Caco-2 (cell line): ENCODE data around the gene PRRG4. TPM values are rescaled to one million over a fixed set of nuclear protein-coding genes. Genes with fewer than 3 reads are reported as not detected.

Experiments
- BruUV-seq: library from RNA; stranded (reverse); fragments of 400-500 nt; replicated peaks from 2 replicates; lab custom pipeline; 2021; lab: Mats Ljungman, UMichigan
- CTCF ChIA-PET: fragments of 300-600 bp; sonication (Branson Sonifier 250); formaldehyde crosslinking; loops from one replicate; lab custom pipeline; 2022; ENCODE audit warnings: antibody characterized with exemption; lab: Charles Lee
- POLR2A ChIA-PET: fragments of 300-600 bp; sonication (Branson Sonifier 250); formaldehyde crosslinking; loops from one replicate; lab custom pipeline; 2022; ENCODE audit warnings: antibody characterized with exemption; lab: Charles Lee
- DNase-seq, 2 experiments: peaks; one replicate each; pipeline versions ENCODE4 v3.0.0 to v3.0.0-alpha.2; 2020 to 2022
- H3K27me3 ChIP-seq: replicated peaks from 2 replicates; pipeline ENCODE4 v1.6.0; 2011; ENCODE audit warnings: low read length; ENCODE audit not compliant: control insufficient read depth, insufficient read depth
- H3K36me3 ChIP-seq: 2 replicates; pipeline ENCODE4 v1.5.1; 2011; ENCODE audit warnings: low read length; ENCODE audit not compliant: control insufficient read depth, insufficient read depth
- H3K4me1 ChIP-seq: fragments of 250-450 bp; sonication (Bioruptor Pico); 2 replicates; pipeline ENCODE4 v1.5.1; 2020; ENCODE audit warnings: mild to moderate bottlenecking
- H3K4me3 ChIP-seq: 2 replicates; pipeline ENCODE4 v1.5.1; 2011; ENCODE audit warnings: low read depth, mild to moderate bottlenecking, control low read depth, low read length
- H3K9me3 ChIP-seq: fragments of 250-450 bp; sonication (Bioruptor Pico); 2 replicates; pipeline ENCODE4 v1.5.1; 2020; ENCODE audit warnings: mild to moderate bottlenecking, moderate library complexity
- H3K27ac Mint-ChIP-seq: one replicate; pipeline ENCODE4 v1.8.0; 2022; ENCODE audit warnings: mixed read lengths; ENCODE audit not compliant: unreplicated experiment
- H3K27me3 Mint-ChIP-seq: one replicate; pipeline ENCODE4 v1.8.0; 2022; ENCODE audit warnings: mixed read lengths; ENCODE audit not compliant: insufficient read depth, unreplicated experiment
- H3K36me3 Mint-ChIP-seq: one replicate; pipeline ENCODE4 v1.8.0; 2022; ENCODE audit warnings: mild to moderate bottlenecking, mixed read lengths; ENCODE audit not compliant: insufficient read depth, unreplicated experiment
- H3K4me1 Mint-ChIP-seq: one replicate; pipeline ENCODE4 v1.8.0; 2022; ENCODE audit warnings: low read depth, mixed read lengths; ENCODE audit not compliant: unreplicated experiment
- H3K4me3 Mint-ChIP-seq: one replicate; pipeline ENCODE4 v1.8.0; 2022; ENCODE audit warnings: mild to moderate bottlenecking, moderate library complexity, mixed read lengths; ENCODE audit not compliant: unreplicated experiment
- H3K9me3 Mint-ChIP-seq: one replicate; pipeline ENCODE4 v1.8.0; 2022; ENCODE audit warnings: mixed read lengths; ENCODE audit not compliant: unreplicated experiment
- intact Hi-C: fragments of 100-400 bp; cut with micrococcal nuclease; formaldehyde crosslinking; loops from one replicate; pipeline ENCODE4 v1.10.0; 2022; ENCODE audit not compliant: unreplicated experiment
- total RNA-seq: library from RNA; stranded (reverse); gene quantifications from 2 replicates; pipeline ENCODE4 v1.2.3, GENCODE V29; 2022
- TF ChIP-seq, protein P1 (sequence below), 2 experiments: fragments of 200-600 bp in 1 of 2; IDR thresholded peaks; 1 replicate in 1 of 2; 2 replicates in 1 of 2; pipeline versions ENCODE4 v1.5.1 to v1.8.0; 2011 to 2022; ENCODE audit warnings: antibody characterized with exemption in 1 of 2, control low read depth in 1 of 2, inconsistent platforms in 1 of 2, low read depth in 1 of 2, low read length in 1 of 2, mild to moderate bottlenecking in 1 of 2, moderate library complexity in 1 of 2; ENCODE audit not compliant: insufficient read depth in 1 of 2, severe bottlenecking in 1 of 2, unreplicated experiment in 1 of 2

PRRG4 gene
- total RNA-seq, 1 experiment from 2014 or later = 6.9 TPM

DNA sequence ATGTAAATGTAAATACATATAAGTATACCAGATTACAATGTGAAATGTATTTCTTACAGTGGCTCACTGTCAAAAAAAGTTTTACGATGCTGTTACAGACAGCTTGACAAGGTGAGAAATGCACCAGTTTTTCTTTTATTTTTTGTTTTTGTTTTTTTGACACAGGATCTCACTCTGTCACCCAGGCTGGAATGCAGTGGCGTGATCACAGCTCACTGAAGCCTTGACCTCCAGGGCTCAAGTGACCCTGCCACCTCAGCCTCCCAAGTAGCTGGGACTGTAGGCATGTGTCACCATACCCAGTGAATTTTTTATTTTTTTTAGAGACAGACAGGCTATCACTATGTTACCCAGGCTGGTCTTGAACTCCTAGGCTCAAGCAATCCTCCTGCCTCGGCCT lies 44.5 kb upstream of the PRRG4 start:
- TF ChIP-seq, protein P1, sequence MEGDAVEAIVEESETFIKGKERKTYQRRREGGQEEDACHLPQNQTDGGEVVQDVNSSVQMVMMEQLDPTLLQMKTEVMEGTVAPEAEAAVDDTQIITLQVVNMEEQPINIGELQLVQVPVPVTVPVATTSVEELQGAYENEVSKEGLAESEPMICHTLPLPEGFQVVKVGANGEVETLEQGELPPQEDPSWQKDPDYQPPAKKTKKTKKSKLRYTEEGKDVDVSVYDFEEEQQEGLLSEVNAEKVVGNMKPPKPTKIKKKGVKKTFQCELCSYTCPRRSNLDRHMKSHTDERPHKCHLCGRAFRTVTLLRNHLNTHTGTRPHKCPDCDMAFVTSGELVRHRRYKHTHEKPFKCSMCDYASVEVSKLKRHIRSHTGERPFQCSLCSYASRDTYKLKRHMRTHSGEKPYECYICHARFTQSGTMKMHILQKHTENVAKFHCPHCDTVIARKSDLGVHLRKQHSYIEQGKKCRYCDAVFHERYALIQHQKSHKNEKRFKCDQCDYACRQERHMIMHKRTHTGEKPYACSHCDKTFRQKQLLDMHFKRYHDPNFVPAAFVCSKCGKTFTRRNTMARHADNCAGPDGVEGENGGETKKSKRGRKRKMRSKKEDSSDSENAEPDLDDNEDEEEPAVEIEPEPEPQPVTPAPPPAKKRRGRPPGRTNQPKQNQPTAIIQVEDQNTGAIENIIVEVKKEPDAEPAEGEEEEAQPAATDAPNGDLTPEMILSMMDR (IDR thresholded peaks at IDR 0.05; ENCODE audit: insufficient read depth in 1 of 2, low read depth in 1 of 2, low read length in 1 of 2, severe bottlenecking in 1 of 2, unreplicated experiment in 1 of 2) = no peak
- Histone ChIP-seq H3K27me3 (no peaks in the 10 kb centered on the region), H3K4me3 (no peak overlapping the region), H3K9me3 (no peaks in the 10 kb centered on the region), H3K4me1 (no peaks in the 10 kb centered on the region), H3K36me3 (no peaks in the 10 kb centered on the region)
- no peak for DNase-seq
- CTCF ChIA-PET = no interaction called here
- intact Hi-C loops = no loop called here
- Mint-ChIP-seq H3K27ac (no peak overlapping the region), H3K4me3 (no peak overlapping the region), H3K4me1 (no peaks in the 10 kb centered on the region), H3K9me3 (no peaks in the 10 kb centered on the region), H3K27me3 (peaks cover 11% of the 10 kb centered on the region), H3K36me3 (no peaks in the 10 kb centered on the region)
- POLR2A ChIA-PET = no interaction called here
- BruUV-seq = no TSS peak

GRCh38 chr11:32786811-32787210 lies 42.9 kb upstream of the PRRG4 start:
- Mint-ChIP-seq H3K4me3 (no peak overlapping the region), H3K36me3 (no peaks in the 10 kb centered on the region), H3K4me1 (no peaks in the 10 kb centered on the region), H3K27ac (no peak overlapping the region), H3K27me3 (peaks cover 11% of the 10 kb centered on the region), H3K9me3 (no peaks in the 10 kb centered on the region)
- no peak for DNase-seq
- H3K4me3 ChIP-seq = no peak overlapping the region
- H3K4me1 ChIP-seq = no peaks in the 10 kb centered on the region
- TF ChIP-seq, protein P1 (IDR thresholded peaks at IDR 0.05; ENCODE audit: insufficient read depth in 1 of 2, low read depth in 1 of 2, low read length in 1 of 2, severe bottlenecking in 1 of 2, unreplicated experiment in 1 of 2) = no peak
- intact Hi-C loops = no loop called here
- ChIA-PET POLR2A (no interaction called here), CTCF (no interaction called here)
- no peaks in the 10 kb centered on the region for H3K27me3 ChIP-seq
- no TSS peak for BruUV-seq
- H3K36me3 ChIP-seq = no peaks in the 10 kb centered on the region
- no peaks in the 10 kb centered on the region for H3K9me3 ChIP-seq

DNA sequence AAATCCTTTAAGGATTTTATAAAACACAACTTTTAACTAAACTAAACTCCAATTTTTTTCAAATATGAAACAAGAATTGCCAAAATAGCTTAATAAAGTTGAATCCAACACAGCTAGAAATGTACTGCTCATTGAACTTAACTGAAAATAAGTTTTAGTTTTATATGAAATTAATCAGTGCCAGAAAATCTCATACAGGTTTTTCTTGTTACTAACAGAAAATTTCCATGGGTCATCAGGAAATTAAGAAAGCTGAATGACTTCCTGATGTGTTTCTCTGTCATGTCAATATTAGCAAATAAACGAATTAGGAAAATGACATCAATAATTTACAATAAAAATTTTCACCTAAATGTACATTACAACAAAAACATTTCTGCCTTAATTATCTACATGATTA lies 38.8 kb upstream of the PRRG4 start:
- Histone ChIP-seq H3K27me3 (no peaks in the 10 kb centered on the region), H3K9me3 (no peaks in the 10 kb centered on the region), H3K36me3 (no peaks in the 10 kb centered on the region), H3K4me3 (no peak overlapping the region), H3K4me1 (no peaks in the 10 kb centered on the region)
- no TSS peak for BruUV-seq
- intact Hi-C loops = loop anchor here (5.0 to 10.0 kb wide), 3 partner anchors 176 to 404 kb away; partner anchors contain the start of gene EIF3M
- TF ChIP-seq, protein P1 (IDR thresholded peaks at IDR 0.05; ENCODE audit: insufficient read depth in 1 of 2, low read depth in 1 of 2, low read length in 1 of 2, severe bottlenecking in 1 of 2, unreplicated experiment in 1 of 2) = no peak
- Mint-ChIP-seq H3K4me3 (no peak overlapping the region), H3K9me3 (no peaks in the 10 kb centered on the region), H3K27me3 (peaks cover 4% of the 10 kb centered on the region), H3K27ac (no peak overlapping the region), H3K4me1 (no peaks in the 10 kb centered on the region), H3K36me3 (no peaks in the 10 kb centered on the region)
- no peak for DNase-seq
- ChIA-PET POLR2A (no interaction called here), CTCF (no interaction called here)
